NCI-H1417 (cell line): Measurements from ENCODE around the gene CCDC178.
"Not testable (repeated sequence)": the region's sequence is repeated elsewhere in the genome, so short reads cannot be mapped to it uniquely, and the experiment has no call there.

Experiments used
- DNase-seq, 3 experiments: peaks; one replicate each; lab custom pipeline; 2025; lab: John Stamatoyannopoulos, UW

The CCDC178 gene

GRCh38 chr18:33440060-33441043, at the start of gene CCDC178:
TSS of gene CCDC178 (minus strand) at chr18:33440721. CDS start at chr18:33412088, 28,633 bp downstream.
- DNase-seq: peak in 2 of 3 experiments; percentile 47 to 53

- no peak for DNase-seq
These were observed 43.4 kb upstream of the CCDC178 start for GRCh38 chr18:33483908-33484307.

GRCh38 chr18:33472509-33472908, 32.0 kb upstream of the CCDC178 start:
- DNase-seq: no peak

GRCh38 chr18:33470216-33470615, 29.7 kb upstream of the CCDC178 start:
- DNase-seq: no peak

GRCh38 chr18:33469699-33470098, 29.2 kb upstream of the CCDC178 start:
- DNase-seq: no peak

GRCh38 chr18:33467531-33467930, 27.0 kb upstream of the CCDC178 start:
- DNase-seq: no peak

GRCh38 chr18:33466822-33467221, 26.3 kb upstream of the CCDC178 start:
- no peak for DNase-seq

GRCh38 chr18:33460681-33461080, 20.2 kb upstream of the CCDC178 start:
- no peak for DNase-seq

- DNase-seq: peak in 1 of 3 experiments; percentile 42
These were observed 19.1 kb upstream of the CCDC178 start for GRCh38 chr18:33459612-33460011.

GRCh38 chr18:33446604-33447003, 6.1 kb upstream of the CCDC178 start:
- no peak for DNase-seq

- no peak for DNase-seq
These were observed 4.2 kb upstream of the CCDC178 start for GRCh38 chr18:33444709-33445108.

- DNase-seq: peak in 1 of 3 experiments; percentile 29
These were observed 7.7 kb downstream of the CCDC178 start for GRCh38 chr18:33432857-33433256.

GRCh38 chr18:33427549-33427948, 13.0 kb downstream of the CCDC178 start:
- DNase-seq: no peak

- no peak for DNase-seq
These were observed 16.1 kb downstream of the CCDC178 start for GRCh38 chr18:33424266-33424946.

- DNase-seq: no peak
These were observed 19.3 kb downstream of the CCDC178 start for GRCh38 chr18:33421225-33421624.

- DNase-seq: no peak
These were observed 36.2 kb downstream of the CCDC178 start for GRCh38 chr18:33404244-33404873.

- DNase-seq: not testable (repeated sequence)
These were observed 41.6 kb downstream of the CCDC178 start for GRCh38 chr18:33398939-33399338.

- DNase-seq: no peak
These were observed 64.7 kb downstream of the CCDC178 start for GRCh38 chr18:33375829-33376228.

- peak in 1 of 3 experiments; percentile 53 for DNase-seq
These were observed 68.1 kb downstream of the CCDC178 start for GRCh38 chr18:33372442-33372841.

- peak in 2 of 3 experiments; percentile 42 to 85 for DNase-seq
These were observed 70.6 kb downstream of the CCDC178 start for GRCh38 chr18:33369711-33370449.

- no peak for DNase-seq
These were observed 83.8 kb downstream of the CCDC178 start for GRCh38 chr18:33356735-33357134.

- DNase-seq: no peak
These were observed 84.8 kb downstream of the CCDC178 start for GRCh38 chr18:33355756-33356155.
